ENCODE measurements around the gene TBX1. TPM values are rescaled to one million over a fixed set of nuclear protein-coding genes. Genes with fewer than 3 reads are reported as not detected.

TBX1 gene
- total RNA-seq, 2 donors from 2014 or later = 1.1 to 2.9 TPM

DNA sequence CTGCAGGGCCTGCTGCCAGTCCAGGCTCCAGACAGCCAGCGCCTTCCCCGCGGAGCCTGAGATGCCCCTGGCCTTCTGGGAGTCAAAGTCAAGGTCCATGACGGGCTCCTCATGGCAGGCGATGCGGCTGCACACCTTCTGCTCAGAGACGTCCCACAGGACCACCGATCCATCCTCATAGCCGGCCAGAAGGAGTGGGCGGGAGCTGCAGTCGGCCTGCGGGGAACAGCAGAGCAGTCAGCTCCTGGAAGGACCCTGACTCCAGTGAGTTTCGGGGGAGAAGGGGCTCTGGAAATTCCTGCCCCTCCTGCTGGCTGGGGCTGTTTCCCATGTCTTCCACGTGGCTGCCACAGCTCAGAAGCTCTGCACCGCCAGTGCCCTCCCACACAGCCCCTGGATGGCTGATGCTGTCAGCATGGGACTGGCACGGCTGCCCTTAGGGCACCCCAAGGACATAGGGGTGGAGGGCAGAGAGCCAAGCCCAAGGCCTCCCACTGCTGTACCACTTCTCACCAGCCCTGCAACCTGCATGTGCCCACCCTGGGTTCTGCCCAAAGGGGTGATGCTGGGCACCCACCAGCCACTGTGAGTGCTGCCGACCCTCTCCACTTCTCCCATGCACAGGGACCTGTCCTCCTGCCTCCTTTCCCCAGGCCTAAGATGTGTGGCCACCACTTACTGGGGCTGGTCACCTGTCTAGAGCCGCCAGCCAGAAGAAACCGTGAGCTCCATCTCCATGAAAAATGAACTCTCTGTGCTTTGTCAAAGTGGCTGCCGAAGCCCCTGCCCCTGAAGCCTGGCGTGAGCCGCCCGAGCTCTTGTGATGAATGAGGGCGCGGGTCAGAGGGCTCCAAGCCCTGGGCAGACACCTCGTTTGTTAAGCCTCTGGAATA is 41.7 kb downstream of the TBX1 start:
- Mint-ChIP-seq H3K4me3 (no peak overlapping the region), H3K27me3 (no peaks in the 10 kb centered on the region), H3K36me3 (no peaks in the 10 kb centered on the region), H3K4me1 (ENCODE audit: low read depth in 2 of 2) (no peaks in the 10 kb centered on the region), H3K9me3 (no peaks in the 10 kb centered on the region), H3K27ac (peak overlapping the region in 1 of 2 donors; percentile 53)
- peak in 1 of 2 donors; percentile 26 for ATAC-seq
- DNase-seq (ENCODE audit: low spot score) = no peak

DNA sequence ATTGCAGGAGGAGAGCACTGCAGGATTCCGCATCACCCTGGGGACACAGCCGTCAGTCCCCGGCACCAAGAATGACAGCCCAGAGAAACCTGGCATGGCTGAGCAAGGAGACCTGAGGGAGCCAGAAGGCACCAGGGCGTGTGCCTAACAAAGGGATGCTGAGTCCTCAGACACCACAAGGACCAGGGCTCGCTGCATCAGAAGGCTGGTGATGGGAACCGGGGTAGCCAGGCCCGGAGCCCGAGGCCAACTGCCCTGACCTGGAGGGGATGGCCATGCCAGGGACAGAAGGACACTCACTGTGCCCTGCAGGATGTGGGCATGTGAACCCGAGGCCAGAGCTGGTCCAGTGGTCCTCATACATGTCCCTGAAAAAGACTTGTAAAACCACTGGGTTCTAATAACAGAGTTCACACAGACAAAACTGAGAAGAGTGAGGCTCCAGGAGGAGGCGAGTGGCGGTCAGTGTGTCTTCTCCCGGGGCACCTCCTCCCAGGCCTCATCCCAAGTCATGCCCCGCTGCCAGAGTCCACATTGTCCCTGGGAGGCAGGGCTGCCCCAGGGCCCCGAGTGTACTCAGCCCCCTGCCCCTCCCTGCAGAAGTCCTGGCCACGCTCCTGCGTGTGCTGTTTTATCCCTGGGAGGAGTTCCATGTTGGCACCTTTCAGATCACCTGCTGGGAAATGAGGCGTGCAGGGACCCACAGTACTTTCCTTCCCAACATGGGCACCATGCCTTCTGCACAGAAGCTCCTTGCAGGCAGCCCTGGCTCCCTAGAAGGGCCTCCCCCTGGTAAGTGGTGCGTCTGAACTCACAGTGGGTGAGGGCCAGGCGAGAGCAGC is 42.5 kb downstream of the TBX1 start:
- Mint-ChIP-seq H3K36me3 (no peaks in the 10 kb centered on the region), H3K27ac (no peak overlapping the region), H3K9me3 (no peaks in the 10 kb centered on the region), H3K4me1 (ENCODE audit: low read depth in 2 of 2) (no peaks in the 10 kb centered on the region), H3K4me3 (no peak overlapping the region), H3K27me3 (no peaks in the 10 kb centered on the region)
- ATAC-seq (no peak), DNase-seq (ENCODE audit: low spot score) (no peak)

DNA sequence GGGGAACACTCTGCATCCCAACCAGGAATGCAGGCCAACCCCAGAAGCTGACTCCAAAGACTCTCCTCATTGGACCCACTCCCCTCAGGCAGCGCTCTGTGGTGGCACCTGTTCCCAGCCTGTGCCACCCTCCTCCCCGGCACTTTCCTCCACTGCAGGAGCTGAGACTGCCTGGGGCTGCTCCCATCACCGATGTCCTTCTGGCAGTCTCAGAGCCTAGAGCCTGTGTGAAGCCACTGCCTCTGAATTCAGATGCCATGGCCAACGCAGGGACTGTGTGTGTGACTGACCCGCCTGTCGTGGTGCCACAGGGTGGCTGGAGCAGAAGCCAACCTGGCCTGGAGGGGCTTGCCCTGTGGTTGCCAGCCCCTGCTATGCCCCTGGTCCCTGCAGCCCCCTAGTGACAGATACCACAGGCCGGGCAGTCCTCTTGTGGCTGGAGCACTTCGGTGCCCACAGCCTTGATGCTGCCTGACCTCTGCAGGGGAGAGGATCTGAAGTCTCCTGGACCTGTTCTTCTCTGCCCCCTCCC is 43.2 kb downstream of the TBX1 start:
- Mint-ChIP-seq H3K4me3 (no peak overlapping the region), H3K4me1 (ENCODE audit: low read depth in 2 of 2) (no peaks in the 10 kb centered on the region), H3K27ac (no peak overlapping the region), H3K36me3 (no peaks in the 10 kb centered on the region), H3K9me3 (no peaks in the 10 kb centered on the region), H3K27me3 (no peaks in the 10 kb centered on the region)
- ATAC-seq (no peak), DNase-seq (ENCODE audit: low spot score) (no peak)

DNA sequence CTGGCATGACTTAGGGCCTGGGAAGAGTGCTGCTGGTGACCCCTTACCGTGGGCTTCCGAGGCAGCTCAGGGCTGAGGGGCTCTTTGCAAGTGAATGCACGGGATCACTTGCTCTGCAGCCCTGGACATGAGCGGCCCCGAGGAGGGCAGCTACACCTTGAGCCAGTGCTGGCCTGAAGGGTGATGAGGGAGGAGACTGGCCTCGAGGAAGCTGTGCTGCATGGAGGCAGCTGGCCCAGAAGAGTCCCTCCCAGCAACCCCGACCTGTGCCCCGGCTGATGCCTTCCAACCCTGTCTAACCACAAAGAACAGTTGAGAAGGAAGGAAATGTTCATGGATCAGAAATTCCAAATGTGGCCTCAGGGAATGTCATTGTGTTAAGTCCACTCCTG is 45.2 kb downstream of the TBX1 start:
- Mint-ChIP-seq H3K4me3 (no peak overlapping the region), H3K27ac (no peak overlapping the region), H3K27me3 (no peaks in the 10 kb centered on the region), H3K36me3 (no peaks in the 10 kb centered on the region), H3K9me3 (no peaks in the 10 kb centered on the region), H3K4me1 (ENCODE audit: low read depth in 2 of 2) (no peaks in the 10 kb centered on the region)
- DNase-seq (ENCODE audit: low spot score) (no peak), ATAC-seq (no peak)

DNA sequence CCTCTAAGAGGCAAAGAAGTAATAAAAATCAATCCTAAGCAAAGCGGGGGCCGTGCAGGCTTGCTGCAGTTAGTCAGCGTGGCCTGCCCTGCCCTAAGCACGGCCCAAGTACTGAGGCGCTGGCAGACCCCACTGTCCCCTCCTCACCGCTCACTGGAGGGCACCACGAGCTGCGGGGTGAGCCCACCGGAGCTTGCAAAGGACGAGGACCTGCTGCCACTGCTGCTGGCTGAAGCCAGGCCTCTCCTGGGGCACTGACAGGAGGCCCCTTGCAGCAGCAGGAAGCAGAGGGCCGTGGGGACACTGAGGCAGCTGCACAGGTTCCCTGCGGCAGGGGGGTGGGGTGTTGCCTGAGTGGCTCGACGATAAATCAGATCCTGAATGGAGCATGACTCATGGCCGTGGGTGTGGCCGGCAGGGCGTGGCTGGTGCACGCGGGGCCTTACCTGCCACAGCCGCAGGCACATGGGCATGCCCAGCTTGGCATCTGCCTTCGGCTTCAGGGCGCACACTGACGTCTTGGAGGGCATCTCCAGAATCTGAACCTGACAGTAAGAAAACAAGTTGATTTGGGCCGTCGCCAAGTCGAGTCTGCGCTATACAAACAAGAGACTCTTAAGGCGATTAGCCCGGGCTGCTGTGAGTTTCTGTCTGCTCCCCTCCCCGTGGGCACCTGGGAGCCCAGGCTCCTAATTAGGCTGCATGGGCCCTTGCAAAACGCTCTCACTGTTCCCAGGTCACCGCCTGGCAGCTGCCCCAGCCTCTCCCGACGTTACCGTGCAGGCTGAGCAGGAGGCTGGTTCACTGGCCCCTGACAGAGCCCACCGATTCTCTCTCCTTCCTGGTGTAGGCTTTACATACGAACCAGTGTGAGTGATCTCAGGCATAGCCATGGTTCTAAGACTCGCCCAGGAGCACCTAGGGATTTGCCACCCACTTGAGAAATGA is 45.9 kb downstream of the TBX1 start:
- Mint-ChIP-seq H3K4me3 (no peak overlapping the region), H3K27me3 (no peaks in the 10 kb centered on the region), H3K36me3 (no peaks in the 10 kb centered on the region), H3K4me1 (ENCODE audit: low read depth in 2 of 2) (no peaks in the 10 kb centered on the region), H3K27ac (no peak overlapping the region), H3K9me3 (no peaks in the 10 kb centered on the region)
- no peak for DNase-seq (ENCODE audit: low spot score)
- ATAC-seq = no peak

GRCh38 chr22:19807161-19807913 is 46.8 kb downstream of the TBX1 start:
- ATAC-seq (no peak), DNase-seq (ENCODE audit: low spot score) (no peak)
- H3K9me3 Mint-ChIP-seq = no peaks in the 10 kb centered on the region
- H3K27ac Mint-ChIP-seq = no peak overlapping the region
- H3K4me1 Mint-ChIP-seq (ENCODE audit: low read depth in 2 of 2) = no peaks in the 10 kb centered on the region
- no peaks in the 10 kb centered on the region for H3K27me3 Mint-ChIP-seq
- no peak overlapping the region for H3K4me3 Mint-ChIP-seq
- H3K36me3 Mint-ChIP-seq = no peaks in the 10 kb centered on the region

- DNase-seq (ENCODE audit: low spot score) (no peak), ATAC-seq (peak in 1 of 2 donors; percentile 15)
- Mint-ChIP-seq H3K27ac (no peak overlapping the region), H3K36me3 (no peaks in the 10 kb centered on the region), H3K4me3 (no peak overlapping the region), H3K9me3 (no peaks in the 10 kb centered on the region), H3K27me3 (no peaks in the 10 kb centered on the region), H3K4me1 (ENCODE audit: low read depth in 2 of 2) (no peaks in the 10 kb centered on the region)
Observed at GRCh38 chr22:19807914-19808872, 47.6 kb downstream of the TBX1 start.

- ATAC-seq (no peak), DNase-seq (ENCODE audit: low spot score) (no peak)
- no peak overlapping the region for H3K27ac Mint-ChIP-seq
- no peaks in the 10 kb centered on the region for H3K4me1 Mint-ChIP-seq (ENCODE audit: low read depth in 2 of 2)
- H3K27me3 Mint-ChIP-seq = no peaks in the 10 kb centered on the region
- no peak overlapping the region for H3K4me3 Mint-ChIP-seq
- no peaks in the 10 kb centered on the region for H3K36me3 Mint-ChIP-seq
- no peaks in the 10 kb centered on the region for H3K9me3 Mint-ChIP-seq
Observed at GRCh38 chr22:19808873-19809478, 48.4 kb downstream of the TBX1 start.

DNA sequence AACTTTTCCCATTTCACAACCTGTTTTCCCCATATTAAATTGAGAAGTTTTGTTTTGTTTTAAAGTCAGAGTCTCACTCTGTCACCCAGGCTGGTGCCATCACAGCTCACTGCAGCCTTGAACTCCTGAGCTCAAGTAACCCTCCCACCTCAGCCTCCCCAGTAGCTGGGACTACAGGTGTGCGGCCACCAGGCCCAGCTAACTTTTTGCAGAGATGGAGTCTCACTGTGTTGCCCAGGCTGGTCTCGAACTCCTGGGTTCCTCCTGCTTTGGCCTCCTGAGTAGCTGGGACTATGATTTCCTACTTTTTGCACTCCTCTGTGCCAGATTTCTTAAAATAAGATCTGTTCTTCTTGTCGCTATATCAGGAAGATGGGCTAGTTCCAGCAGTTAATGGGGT is 49.2 kb downstream of the TBX1 start:
- no peaks in the 10 kb centered on the region for H3K4me1 Mint-ChIP-seq (ENCODE audit: low read depth in 2 of 2)
- H3K4me3 Mint-ChIP-seq = no peak overlapping the region
- no peak for DNase-seq (ENCODE audit: low spot score)
- no peaks in the 10 kb centered on the region for H3K27me3 Mint-ChIP-seq
- no peak for ATAC-seq
- no peaks in the 10 kb centered on the region for H3K36me3 Mint-ChIP-seq
- no peak overlapping the region for H3K27ac Mint-ChIP-seq
- no peaks in the 10 kb centered on the region for H3K9me3 Mint-ChIP-seq

GRCh38 chr22:19810381-19811201 is 50.0 kb downstream of the TBX1 start:
- H3K27ac Mint-ChIP-seq = no peak overlapping the region
- H3K9me3 Mint-ChIP-seq = no peaks in the 10 kb centered on the region
- no peak for DNase-seq (ENCODE audit: low spot score)
- no peaks in the 10 kb centered on the region for H3K36me3 Mint-ChIP-seq
- H3K4me1 Mint-ChIP-seq (ENCODE audit: low read depth in 2 of 2) = no peaks in the 10 kb centered on the region
- H3K27me3 Mint-ChIP-seq = no peaks in the 10 kb centered on the region
- peak in 1 of 2 donors; percentile 54 for ATAC-seq
- no peak overlapping the region for H3K4me3 Mint-ChIP-seq

DNA sequence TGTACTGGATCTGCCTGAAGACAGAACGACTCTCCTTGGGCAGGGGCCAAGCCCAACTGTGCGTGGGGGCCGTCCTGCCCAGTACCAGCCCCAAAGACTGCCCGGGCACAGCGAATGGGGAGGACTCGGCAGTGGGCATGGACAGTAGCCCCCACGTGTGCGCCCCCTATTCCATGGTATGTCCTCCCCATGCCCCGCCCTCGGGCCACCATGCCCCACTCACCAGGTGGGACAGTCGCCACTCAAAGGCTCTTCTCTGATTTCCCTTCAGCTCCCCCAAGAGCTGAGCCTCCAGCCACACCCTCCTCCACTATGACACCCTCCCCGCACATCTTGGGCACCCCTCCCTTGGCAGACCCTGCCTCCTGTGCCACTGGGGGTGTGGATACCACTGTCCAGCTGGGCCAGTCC is 50.6 kb downstream of the TBX1 start:
- ATAC-seq = no peak
- Mint-ChIP-seq H3K4me1 (ENCODE audit: low read depth in 2 of 2) (no peaks in the 10 kb centered on the region), H3K4me3 (no peak overlapping the region), H3K27ac (no peak overlapping the region), H3K36me3 (no peaks in the 10 kb centered on the region), H3K27me3 (no peaks in the 10 kb centered on the region), H3K9me3 (no peaks in the 10 kb centered on the region)
- DNase-seq (ENCODE audit: low spot score) = no peak
